HG02973 (cell line): Measurements from ENCODE around the gene NLRP1.
"Not testable (repeated sequence)": the region's sequence is repeated elsewhere in the genome, so short reads cannot be mapped to it uniquely, and the experiment has no call there.

Source experiments
- ATAC-seq: cut with Tn5 transposase; IDR thresholded peaks from one replicate; pipeline ENCODE4 v1.9.1; 2021; ENCODE audit warnings: moderate library complexity; ENCODE audit not compliant: unreplicated experiment

Gene NLRP1

GRCh38 chr17:5588584-5588983, 4.3 kb upstream of the NLRP1 start:
- no peak for ATAC-seq

- no peak for ATAC-seq
These were observed 3.2 kb upstream of the NLRP1 start for GRCh38 chr17:5587438-5588032.

GRCh38 chr17:5585836-5586521, 1.7 kb upstream of the NLRP1 start:
- ATAC-seq = no peak

- no peak for ATAC-seq
These were observed 1.0 kb upstream of the NLRP1 start for GRCh38 chr17:5585287-5585794.

- ATAC-seq = no peak
These were observed 605 bp downstream of the NLRP1 start for GRCh38 chr17:5583426-5584382.

- ATAC-seq = no peak
These were observed 1.8 kb downstream of the NLRP1 start for GRCh38 chr17:5582209-5583185.

GRCh38 chr17:5581655-5582054, 2.7 kb downstream of the NLRP1 start:
- no peak for ATAC-seq

GRCh38 chr17:5580969-5581368, 3.3 kb downstream of the NLRP1 start:
- ATAC-seq = no peak

GRCh38 chr17:5580367-5580766, 3.9 kb downstream of the NLRP1 start:
- no peak for ATAC-seq

GRCh38 chr17:5578768-5579167, 5.5 kb downstream of the NLRP1 start:
- ATAC-seq = not testable (repeated sequence)

GRCh38 chr17:5573017-5573416, 11.3 kb downstream of the NLRP1 start:
- not testable (repeated sequence) for ATAC-seq

- no peak for ATAC-seq
These were observed 13.0 kb downstream of the NLRP1 start for GRCh38 chr17:5571281-5571680.

GRCh38 chr17:5565808-5566207, 18.5 kb downstream of the NLRP1 start:
- no peak for ATAC-seq

- no peak for ATAC-seq
These were observed 20.9 kb downstream of the NLRP1 start for GRCh38 chr17:5563456-5563855.

GRCh38 chr17:5562661-5563360, 21.5 kb downstream of the NLRP1 start:
- no peak for ATAC-seq

GRCh38 chr17:5561736-5562571, 22.4 kb downstream of the NLRP1 start:
- ATAC-seq = no peak

- ATAC-seq = no peak
These were observed 23.8 kb downstream of the NLRP1 start for GRCh38 chr17:5560361-5560988.
